K562 (cell line): ENCODE data around the gene RASGRP2. TPM values are rescaled to one million over a fixed set of nuclear protein-coding genes. Genes with fewer than 3 reads are reported as not detected.

Source experiments
- BRD9 ChIP-seq: fragments of 450-650 bp; IDR thresholded peaks from 2 replicates; pipeline ENCODE4 v1.6.1; 2018; ENCODE audit warnings: low read depth; ENCODE audit not compliant: partially characterized antibody
- CBX5 ChIP-seq: IDR thresholded peaks from 2 replicates; pipeline ENCODE4 v1.6.1; 2014; ENCODE audit warnings: low read depth, borderline replicate concordance
- DMBX1 ChIP-seq: fragments of 250-450 bp; sonication (Bioruptor Pico); IDR thresholded peaks from 2 replicates; pipeline ENCODE4 v1.8.0; 2022; ENCODE audit warnings: inconsistent platforms, mild to moderate bottlenecking, moderate library complexity, borderline replicate concordance
- KLF16 ChIP-seq: IDR thresholded peaks from 2 replicates; pipeline ENCODE4 v1.6.1; 2016; ENCODE audit warnings: antibody characterized with exemption
- MCM3 ChIP-seq: fragments of 450-650 bp; IDR thresholded peaks from 2 replicates; pipeline ENCODE4 v1.6.1; 2016
- NFATC3 ChIP-seq: fragments of 450-650 bp; IDR thresholded peaks from 2 replicates; pipeline ENCODE4 v1.6.1; 2017; ENCODE audit warnings: mild to moderate bottlenecking
- NFRKB ChIP-seq: fragments of 450-650 bp; IDR thresholded peaks from 2 replicates; pipeline ENCODE4 v1.6.1; 2016; ENCODE audit warnings: low read depth
- PHF21A ChIP-seq: fragments of 450-650 bp; IDR thresholded peaks from 2 replicates; pipeline ENCODE4 v1.6.1; 2017; ENCODE audit warnings: low read depth, borderline replicate concordance
- RAD51 ChIP-seq: fragments of 450-650 bp; IDR thresholded peaks from 2 replicates; pipeline ENCODE4 v1.7.1; 2016; ENCODE audit warnings: low read depth, mild to moderate bottlenecking, borderline replicate concordance
- SAFB ChIP-seq: fragments of 200-400 bp; formaldehyde crosslinking; IDR thresholded peaks from 2 replicates; pipeline ENCODE4 v1.6.1; 2017; ENCODE audit warnings: low read depth, low read length, borderline replicate concordance
- SMAD1 ChIP-seq: fragments of 150-350 bp; IDR thresholded peaks from 2 replicates; pipeline ENCODE4 v1.6.1; 2014; ENCODE audit warnings: low read length, low read depth; ENCODE audit not compliant: partially characterized antibody
- TAF7 ChIP-seq: fragments of 450-650 bp; IDR thresholded peaks from 2 replicates; pipeline ENCODE4 v1.6.1; 2016; ENCODE audit warnings: missing genetic modification characterization, missing compliant biosample characterization
- ZNF217 ChIP-seq: sonication (generic); formaldehyde crosslinking; IDR thresholded peaks from 2 replicates; pipeline ENCODE4 v1.8.0; 2022; ENCODE audit warnings: mild to moderate bottlenecking, missing genetic modification reagents
- ZNF507 ChIP-seq: conservative IDR thresholded peaks from 2 replicates; pipeline ENCODE4 v1.6.1; 2017; ENCODE audit warnings: missing genetic modification characterization, missing compliant biosample characterization
- ZNF584 ChIP-seq: fragments of 200-800 bp; sonication (Bioruptor generic); IDR thresholded peaks from 2 replicates; pipeline ENCODE4 v1.6.1; 2016; ENCODE audit warnings: low read depth, mild to moderate bottlenecking, missing genetic modification characterization, missing compliant biosample characterization
- polyA plus RNA-seq, 8 experiments: library from polyadenylated mRNA; depleted of rRNA in 4 of 8; stranded (reverse) in 5 of 8; unstranded in 3 of 8; fragments of >200 nt; fragmentation: Nextera tagmentation in 2 of 8; fragmentation: Illumina TruSeq in 1 of 8; extraction: Ambion mirVana in 2 of 8; extraction: Trizol in 1 of 8; gene quantifications; 2 replicates each; pipeline versions ENCODE4 v1.2.1 to v1.2.3, GENCODE V29; 2011 to 2014; ENCODE audit warnings: inconsistent platforms in 1 of 8, missing spikeins in 1 of 8
- total RNA-seq, 7 experiments: library from RNA; depleted of rRNA in 6 of 7; stranded (reverse); fragments of >200 nt in 6 of 7; fragmentation: Illumina TruSeq in 2 of 7; extraction: Trizol in 2 of 7; gene quantifications; 2 replicates each; pipeline versions ENCODE4 v1.2.1 to v1.2.3, GENCODE V29; 2011 to 2021; ENCODE audit warnings: low replicate concordance in 1 of 7
- TF ChIP-seq, protein P1 (sequence below): fragments of 150-350 bp; conservative IDR thresholded peaks from 2 replicates; pipeline ENCODE4 v1.6.1; 2014; ENCODE audit warnings: low read length
- TF ChIP-seq, protein P2 (sequence below): fragments of 450-650 bp; IDR thresholded peaks from 2 replicates; pipeline ENCODE4 v1.6.1; 2016; ENCODE audit warnings: antibody characterized with exemption
- TF ChIP-seq, protein P3 (sequence below): fragments of 450-650 bp; conservative IDR thresholded peaks from 2 replicates; pipeline ENCODE4 v1.6.1; 2016; ENCODE audit warnings: missing genetic modification characterization, low read depth, mild to moderate bottlenecking, missing compliant biosample characterization, moderate library complexity
- TF ChIP-seq, protein P4 (sequence below): sonication (generic); formaldehyde crosslinking; IDR thresholded peaks from 2 replicates; pipeline ENCODE4 v1.8.0; 2022; ENCODE audit warnings: mild to moderate bottlenecking, missing genetic modification reagents

Gene RASGRP2
- total and polyA plus RNA-seq, 9 of the 15 experiments (the other 6 are each of a cell fraction or from before 2014, with no cell fraction given): 0.87 to 22.7 (median 5.5) TPM

- TF ChIP-seq RAD51 (no peak), NFATC3 (no peak), MCM3 (no peak), KLF16 (0 out of 2 replicates have a peak, but pooled peaks have one; percentile 19), ZNF584 (no peak), BRD9 (peak; percentile 40), PHF21A (no peak), ZNF507 (no peak), ZNF217 (CRISPR knock-in tag) (no peak), CBX5 (no peak), DMBX1 (CRISPR knock-in tag) (no peak), SAFB (peak; percentile 81; the same call in 1 of the 2 replicates), NFRKB (no peak), SMAD1 (no peak), TAF7 (tag) (no peak)
- TF ChIP-seq, protein P1, sequence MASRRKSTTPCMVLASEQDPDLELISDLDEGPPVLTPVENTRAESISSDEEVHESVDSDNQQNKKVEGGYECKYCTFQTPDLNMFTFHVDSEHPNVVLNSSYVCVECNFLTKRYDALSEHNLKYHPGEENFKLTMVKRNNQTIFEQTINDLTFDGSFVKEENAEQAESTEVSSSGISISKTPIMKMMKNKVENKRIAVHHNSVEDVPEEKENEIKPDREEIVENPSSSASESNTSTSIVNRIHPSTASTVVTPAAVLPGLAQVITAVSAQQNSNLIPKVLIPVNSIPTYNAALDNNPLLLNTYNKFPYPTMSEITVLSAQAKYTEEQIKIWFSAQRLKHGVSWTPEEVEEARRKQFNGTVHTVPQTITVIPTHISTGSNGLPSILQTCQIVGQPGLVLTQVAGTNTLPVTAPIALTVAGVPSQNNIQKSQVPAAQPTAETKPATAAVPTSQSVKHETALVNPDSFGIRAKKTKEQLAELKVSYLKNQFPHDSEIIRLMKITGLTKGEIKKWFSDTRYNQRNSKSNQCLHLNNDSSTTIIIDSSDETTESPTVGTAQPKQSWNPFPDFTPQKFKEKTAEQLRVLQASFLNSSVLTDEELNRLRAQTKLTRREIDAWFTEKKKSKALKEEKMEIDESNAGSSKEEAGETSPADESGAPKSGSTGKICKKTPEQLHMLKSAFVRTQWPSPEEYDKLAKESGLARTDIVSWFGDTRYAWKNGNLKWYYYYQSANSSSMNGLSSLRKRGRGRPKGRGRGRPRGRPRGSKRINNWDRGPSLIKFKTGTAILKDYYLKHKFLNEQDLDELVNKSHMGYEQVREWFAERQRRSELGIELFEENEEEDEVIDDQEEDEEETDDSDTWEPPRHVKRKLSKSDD: no peak
- TF ChIP-seq, protein P2, sequence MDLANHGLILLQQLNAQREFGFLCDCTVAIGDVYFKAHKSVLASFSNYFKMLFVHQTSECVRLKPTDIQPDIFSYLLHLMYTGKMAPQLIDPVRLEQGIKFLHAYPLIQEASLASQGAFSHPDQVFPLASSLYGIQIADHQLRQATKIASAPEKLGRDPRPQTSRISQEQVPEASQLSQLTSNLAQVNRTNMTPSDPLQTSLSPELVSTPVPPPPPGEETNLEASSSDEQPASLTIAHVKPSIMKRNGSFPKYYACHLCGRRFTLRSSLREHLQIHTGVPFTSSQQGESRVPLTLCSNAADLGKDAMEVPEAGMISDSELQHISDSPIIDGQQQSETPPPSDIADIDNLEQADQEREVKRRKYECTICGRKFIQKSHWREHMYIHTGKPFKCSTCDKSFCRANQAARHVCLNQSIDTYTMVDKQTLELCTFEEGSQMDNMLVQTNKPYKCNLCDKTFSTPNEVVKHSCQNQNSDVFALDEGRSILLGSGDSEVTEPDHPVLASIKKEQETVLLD: peak; percentile 65
- TF ChIP-seq, protein P3, sequence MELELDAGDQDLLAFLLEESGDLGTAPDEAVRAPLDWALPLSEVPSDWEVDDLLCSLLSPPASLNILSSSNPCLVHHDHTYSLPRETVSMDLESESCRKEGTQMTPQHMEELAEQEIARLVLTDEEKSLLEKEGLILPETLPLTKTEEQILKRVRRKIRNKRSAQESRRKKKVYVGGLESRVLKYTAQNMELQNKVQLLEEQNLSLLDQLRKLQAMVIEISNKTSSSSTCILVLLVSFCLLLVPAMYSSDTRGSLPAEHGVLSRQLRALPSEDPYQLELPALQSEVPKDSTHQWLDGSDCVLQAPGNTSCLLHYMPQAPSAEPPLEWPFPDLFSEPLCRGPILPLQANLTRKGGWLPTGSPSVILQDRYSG (tag): no peak
- TF ChIP-seq, protein P4, sequence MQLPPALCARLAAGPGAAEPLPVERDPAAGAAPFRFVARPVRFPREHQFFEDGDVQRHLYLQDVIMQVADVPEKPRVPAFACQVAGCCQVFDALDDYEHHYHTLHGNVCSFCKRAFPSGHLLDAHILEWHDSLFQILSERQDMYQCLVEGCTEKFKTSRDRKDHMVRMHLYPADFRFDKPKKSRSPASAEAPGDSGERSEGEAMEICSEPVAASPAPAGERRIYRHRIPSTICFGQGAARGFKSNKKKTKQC (CRISPR knock-in tag): no peak
These were observed at the start of gene RASGRP2 (continued) for GRCh38 chr11:64743591-64744543.
